Left lung (tissue), 10 donors: ENCODE measurements around the gene DNTT. TPM values are rescaled to one million over a fixed set of nuclear protein-coding genes. Genes with fewer than 3 reads are reported as not detected.

ENCODE experiments used
- ATAC-seq: fragments of 200-7000 bp; cut with Tn5 transposase; one replicate; pipeline ENCODE4 v1.9.1; 2020; ENCODE audit warnings: moderate library complexity
- DNase-seq, 4 donors: peaks; one replicate each; pipeline ENCODE4 v3.0.0-alpha.2; 2013 to 2020
- H3K27ac ChIP-seq, 2 donors: fragments of 200-600 bp; sonication (generic) in 1 of 2; one replicate each; pipeline versions ENCODE4 v1.5.0 to v1.8.0; 2020 to 2021
- H3K27me3 ChIP-seq, 2 donors: fragments of 200-600 bp; sonication (generic) in 1 of 2; one replicate each; pipeline versions ENCODE4 v1.5.0 to v1.8.0; 2020 to 2021
- H3K36me3 ChIP-seq, 2 donors: fragments of 200-600 bp; sonication (generic) in 1 of 2; one replicate each; pipeline versions ENCODE4 v1.5.0 to v1.8.0; 2020 to 2021
- H3K4me1 ChIP-seq, 2 donors: fragments of 200-600 bp; one replicate each; pipeline ENCODE4 v1.8.0; 2021
- H3K4me3 ChIP-seq, 2 donors: fragments of 200-600 bp; sonication (generic) in 1 of 2; one replicate each; pipeline versions ENCODE4 v1.5.0 to v1.8.0; 2020 to 2021; ENCODE audit warnings: mild to moderate bottlenecking in 1 of 2
- H3K9me3 ChIP-seq, 2 donors: fragments of 200-600 bp; sonication (generic) in 1 of 2; one replicate each; pipeline versions ENCODE4 v1.5.0 to v1.8.0; 2020 to 2021
- intact Hi-C, 2 donors: fragments of 100-400 bp; cut with DNase I; formaldehyde crosslinking; loops; one replicate each; pipeline versions ENCODE4 v1.11.2 to v1.14.2; 2022
- polyA plus RNA-seq, 6 donors: library from polyadenylated mRNA; unstranded; fragments of 120-200 nt; gene quantifications; one replicate each; pipeline ENCODE4 v1.2.1, GENCODE V29; 2013; ENCODE audit not compliant: insufficient read length in 6 of 6
- total RNA-seq, 2 donors: library from RNA; stranded (reverse); fragmentation: NEBNext Ultra II Directional; extraction: Animal tissue kit (Norgen Biotek cat#: 25700); gene quantifications; one replicate each; pipeline ENCODE4 v1.2.1, GENCODE V29; 2021
- TF ChIP-seq, protein P1 (sequence below), 2 donors: fragments of 200-600 bp; sonication (generic) in 1 of 2; IDR thresholded peaks; one replicate each; pipeline versions ENCODE4 v1.5.0 to v1.8.0; 2021; ENCODE audit warnings: antibody characterized with exemption in 2 of 2
- donor health status: DM: no; HTN: yes; CAD: no.
- donor health status: DM: no; HTN: no; CAD: no.

The DNTT gene
- total and polyA plus RNA-seq, 8 donors = 0.08 to 0.20 (median 0.11) TPM; not detected in 3

DNA sequence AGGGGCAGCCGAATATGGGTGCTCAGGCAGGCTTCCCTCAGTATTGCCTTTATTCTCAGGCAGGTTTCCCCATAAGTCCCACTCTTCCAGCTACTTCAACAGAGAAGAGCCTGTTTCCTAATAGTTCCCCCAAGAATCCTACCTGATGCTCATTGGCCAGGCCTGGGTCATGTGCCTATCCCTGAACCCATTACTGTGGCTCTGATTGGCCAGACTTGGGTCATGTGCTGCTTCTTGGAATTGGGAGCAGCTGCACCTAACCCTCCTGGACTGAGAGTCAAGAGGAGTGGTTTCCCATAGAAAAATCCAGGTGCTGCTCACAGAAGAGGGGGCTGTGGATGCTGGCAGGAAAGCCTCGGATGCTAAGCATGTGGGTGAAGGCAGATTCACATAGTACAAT, 32.9 kb downstream of the DNTT start:
- H3K4me1 ChIP-seq = no peaks in the 10 kb centered on the region
- H3K36me3 ChIP-seq = no peaks in the 10 kb centered on the region
- H3K9me3 ChIP-seq = no peaks in the 10 kb centered on the region
- TF ChIP-seq, protein P1, sequence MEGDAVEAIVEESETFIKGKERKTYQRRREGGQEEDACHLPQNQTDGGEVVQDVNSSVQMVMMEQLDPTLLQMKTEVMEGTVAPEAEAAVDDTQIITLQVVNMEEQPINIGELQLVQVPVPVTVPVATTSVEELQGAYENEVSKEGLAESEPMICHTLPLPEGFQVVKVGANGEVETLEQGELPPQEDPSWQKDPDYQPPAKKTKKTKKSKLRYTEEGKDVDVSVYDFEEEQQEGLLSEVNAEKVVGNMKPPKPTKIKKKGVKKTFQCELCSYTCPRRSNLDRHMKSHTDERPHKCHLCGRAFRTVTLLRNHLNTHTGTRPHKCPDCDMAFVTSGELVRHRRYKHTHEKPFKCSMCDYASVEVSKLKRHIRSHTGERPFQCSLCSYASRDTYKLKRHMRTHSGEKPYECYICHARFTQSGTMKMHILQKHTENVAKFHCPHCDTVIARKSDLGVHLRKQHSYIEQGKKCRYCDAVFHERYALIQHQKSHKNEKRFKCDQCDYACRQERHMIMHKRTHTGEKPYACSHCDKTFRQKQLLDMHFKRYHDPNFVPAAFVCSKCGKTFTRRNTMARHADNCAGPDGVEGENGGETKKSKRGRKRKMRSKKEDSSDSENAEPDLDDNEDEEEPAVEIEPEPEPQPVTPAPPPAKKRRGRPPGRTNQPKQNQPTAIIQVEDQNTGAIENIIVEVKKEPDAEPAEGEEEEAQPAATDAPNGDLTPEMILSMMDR (IDR thresholded peaks at IDR 0.05) = no peak
- no peak overlapping the region for H3K27ac ChIP-seq
- H3K27me3 ChIP-seq = no peaks in the 10 kb centered on the region
- DNase-seq = no peak
- intact Hi-C loops = no loop called here
- H3K4me3 ChIP-seq = no peak overlapping the region
- no peak for ATAC-seq

DNA sequence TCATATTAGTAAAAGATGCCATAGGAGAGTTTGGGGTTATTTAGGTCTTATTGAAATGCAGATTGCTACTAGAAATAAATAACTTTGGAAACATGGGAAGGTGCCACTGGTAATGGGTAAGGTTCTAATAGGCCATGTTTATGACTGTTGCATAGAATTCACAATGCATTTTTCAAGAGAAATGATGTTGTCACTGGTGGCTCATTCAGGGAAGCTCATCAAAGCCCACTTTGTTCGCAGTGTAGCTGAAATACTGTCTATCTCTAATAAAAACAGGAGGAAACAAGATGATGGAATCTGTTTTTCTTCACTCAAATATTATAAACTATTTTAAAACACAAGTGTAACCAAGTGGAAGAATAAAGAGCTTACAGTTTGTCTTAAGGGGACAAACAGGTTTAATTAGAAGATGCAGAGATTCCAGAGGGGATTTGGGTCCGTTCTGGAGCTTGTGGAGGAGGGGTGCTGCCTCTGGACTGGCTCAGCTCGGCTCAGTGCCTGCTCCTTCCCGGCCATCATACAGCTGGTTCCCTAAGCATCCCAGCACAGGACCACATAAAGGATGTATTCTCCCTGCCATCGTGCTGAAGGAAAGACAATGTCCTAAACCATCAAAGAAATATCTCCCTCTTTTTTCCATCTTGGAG, 34.2 kb downstream of the DNTT start:
- Histone ChIP-seq H3K27me3 (no peaks in the 10 kb centered on the region), H3K36me3 (no peaks in the 10 kb centered on the region), H3K9me3 (no peaks in the 10 kb centered on the region), H3K4me3 (no peak overlapping the region), H3K27ac (no peak overlapping the region), H3K4me1 (no peaks in the 10 kb centered on the region)
- TF ChIP-seq, protein P1 (IDR thresholded peaks at IDR 0.05) = no peak
- intact Hi-C loops = no loop called here
- no peak for DNase-seq
- ATAC-seq = no peak

DNA sequence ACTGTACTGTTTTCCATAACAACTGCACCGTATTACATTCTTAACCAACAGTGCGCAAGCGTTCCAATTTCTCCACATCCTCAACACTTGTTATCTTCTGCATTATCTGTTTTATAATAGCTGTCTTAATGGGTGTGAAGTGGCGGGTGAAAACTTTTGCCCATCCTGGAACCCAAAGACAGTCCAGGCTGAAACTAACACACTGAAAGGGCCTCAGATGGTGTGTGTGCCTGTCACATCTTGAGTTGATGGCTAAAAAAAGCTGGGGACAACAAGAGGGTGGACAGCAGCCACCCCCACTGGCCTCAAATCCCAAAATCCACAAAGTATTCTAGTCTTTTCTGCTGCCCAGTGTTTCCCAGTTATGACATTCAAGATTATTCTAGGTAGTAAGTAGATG, 35.1 kb downstream of the DNTT start:
- ATAC-seq = no peak
- Histone ChIP-seq H3K9me3 (no peaks in the 10 kb centered on the region), H3K4me3 (no peak overlapping the region), H3K36me3 (no peaks in the 10 kb centered on the region), H3K27ac (no peak overlapping the region), H3K27me3 (no peaks in the 10 kb centered on the region), H3K4me1 (no peaks in the 10 kb centered on the region)
- TF ChIP-seq, protein P1 (IDR thresholded peaks at IDR 0.05) = no peak
- no peak for DNase-seq
- intact Hi-C loops = no loop called here

DNA sequence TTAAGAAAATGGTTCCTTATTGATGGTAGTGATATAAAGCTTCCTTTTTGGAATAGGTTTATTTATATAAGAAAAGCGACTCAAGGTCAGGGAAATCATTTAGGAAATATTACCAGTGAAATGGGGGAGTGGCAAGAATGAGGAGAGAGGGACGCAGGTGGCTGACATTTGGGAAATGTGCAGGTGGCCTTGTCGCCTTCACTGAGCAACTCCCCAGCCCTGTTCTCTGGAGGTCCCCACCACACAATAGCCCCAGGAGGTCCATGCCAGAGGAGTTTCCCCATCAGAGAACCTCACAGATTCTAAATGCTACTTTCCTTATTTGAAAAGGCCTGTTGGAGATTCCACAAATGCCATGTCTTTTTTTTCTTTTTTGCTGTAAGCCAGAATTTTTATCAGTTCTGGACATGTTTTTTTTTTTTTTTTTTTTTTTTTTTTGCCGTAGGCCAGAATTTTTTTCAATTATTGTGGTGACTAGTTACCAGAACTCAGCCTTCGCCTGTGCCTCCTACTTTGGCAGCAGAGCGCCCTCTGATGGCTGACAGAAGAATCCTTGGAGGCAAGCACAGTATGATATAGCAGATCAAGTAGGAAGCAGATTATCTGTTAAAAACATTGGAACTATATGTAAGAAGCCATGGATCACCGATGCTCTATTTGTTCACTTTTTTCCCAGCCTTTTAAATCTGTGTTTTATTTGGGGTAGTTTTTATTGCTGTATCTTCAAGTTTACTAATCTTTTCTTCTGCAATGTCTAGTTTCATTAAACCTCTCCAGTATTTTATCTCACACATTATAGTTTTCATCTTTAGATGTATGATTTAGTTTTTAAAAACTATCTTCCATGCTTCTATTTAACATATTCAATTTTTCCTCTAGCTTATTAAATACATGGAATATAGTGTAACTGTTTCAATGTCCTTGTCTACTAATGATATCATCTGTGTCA, 36.0 kb downstream of the DNTT start:
- DNase-seq (peak in 3 of 4 donors; percentile 29 to 72 (median 52)), ATAC-seq (peak; percentile 86)
- no peaks in the 10 kb centered on the region for H3K36me3 ChIP-seq
- no peaks in the 10 kb centered on the region for H3K4me1 ChIP-seq
- intact Hi-C loops = no loop called here
- TF ChIP-seq, protein P1 (IDR thresholded peaks at IDR 0.05) = peak; percentile 54 to 55
- H3K27ac ChIP-seq = no peak overlapping the region
- H3K9me3 ChIP-seq = no peaks in the 10 kb centered on the region
- no peaks in the 10 kb centered on the region for H3K27me3 ChIP-seq
- no peak overlapping the region for H3K4me3 ChIP-seq
